DOHH2 (cell line): ENCODE results near the gene INTS7.

Experiments used
- EZH2phosphoT487 ChIP-seq: fragments of 200-600 bp; sonication (generic); IDR thresholded peaks from 2 replicates; pipeline ENCODE4 v1.6.1; 2017; ENCODE audit warnings: borderline replicate concordance, mild to moderate bottlenecking, antibody characterized with exemption, low read length, moderate library complexity, mixed read lengths
- TF ChIP-seq, protein P1 (sequence below): fragments of 200-600 bp; sonication (generic); IDR thresholded peaks from one replicate; pipeline ENCODE4 v1.5.1; 2014; ENCODE audit warnings: antibody characterized with exemption, mild to moderate bottlenecking, low read depth, low read length; ENCODE audit not compliant: poor library complexity, severe bottlenecking

DNA sequence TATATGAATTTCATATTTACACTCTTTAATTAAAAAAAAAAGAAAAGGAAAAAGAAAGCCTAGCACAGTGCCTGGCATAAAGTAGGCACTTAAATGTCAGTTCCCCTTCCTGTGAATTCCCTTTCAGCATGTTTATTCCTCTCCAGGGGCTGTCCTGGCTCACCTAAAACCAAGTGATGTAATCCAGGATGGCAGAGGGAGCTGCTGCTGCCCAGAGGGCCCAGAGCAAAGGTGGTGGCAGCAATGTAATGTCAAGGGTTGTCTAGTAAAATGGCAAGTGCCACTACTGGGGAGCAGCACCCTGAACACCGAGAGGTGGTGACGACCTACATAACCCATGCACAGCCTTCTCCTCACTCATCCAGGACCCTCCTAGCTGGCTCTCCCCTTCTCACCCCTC lies 126.4 kb downstream of the INTS7 start:
- TF ChIP-seq, protein P1, sequence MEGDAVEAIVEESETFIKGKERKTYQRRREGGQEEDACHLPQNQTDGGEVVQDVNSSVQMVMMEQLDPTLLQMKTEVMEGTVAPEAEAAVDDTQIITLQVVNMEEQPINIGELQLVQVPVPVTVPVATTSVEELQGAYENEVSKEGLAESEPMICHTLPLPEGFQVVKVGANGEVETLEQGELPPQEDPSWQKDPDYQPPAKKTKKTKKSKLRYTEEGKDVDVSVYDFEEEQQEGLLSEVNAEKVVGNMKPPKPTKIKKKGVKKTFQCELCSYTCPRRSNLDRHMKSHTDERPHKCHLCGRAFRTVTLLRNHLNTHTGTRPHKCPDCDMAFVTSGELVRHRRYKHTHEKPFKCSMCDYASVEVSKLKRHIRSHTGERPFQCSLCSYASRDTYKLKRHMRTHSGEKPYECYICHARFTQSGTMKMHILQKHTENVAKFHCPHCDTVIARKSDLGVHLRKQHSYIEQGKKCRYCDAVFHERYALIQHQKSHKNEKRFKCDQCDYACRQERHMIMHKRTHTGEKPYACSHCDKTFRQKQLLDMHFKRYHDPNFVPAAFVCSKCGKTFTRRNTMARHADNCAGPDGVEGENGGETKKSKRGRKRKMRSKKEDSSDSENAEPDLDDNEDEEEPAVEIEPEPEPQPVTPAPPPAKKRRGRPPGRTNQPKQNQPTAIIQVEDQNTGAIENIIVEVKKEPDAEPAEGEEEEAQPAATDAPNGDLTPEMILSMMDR, result no peak
- no peak for TF ChIP-seq EZH2phosphoT487
